Endothelial cell of umbilical vein (primary cell): ENCODE data around the gene CHMP1B. TPM values are rescaled to one million over a fixed set of nuclear protein-coding genes. Genes with fewer than 3 reads are reported as not detected.

ENCODE experiments used
- BruUV-seq: library from RNA; stranded (reverse); fragments of 400-500 nt; replicated peaks from 2 replicates; lab custom pipeline; 2021; lab: Mats Ljungman, UMichigan
- CTCF ChIA-PET: fragments of 300-600, 350-600 bp; sonication (Branson Sonifier 250); formaldehyde crosslinking; loops from one replicate; lab custom pipeline; 2021; ENCODE audit warnings: antibody characterized with exemption, inconsistent platforms; lab: Charles Lee
- POLR2A ChIA-PET: fragments of 300-600, 350-600 bp; sonication (Branson Sonifier 250); formaldehyde crosslinking; loops from one replicate; lab custom pipeline; 2021; ENCODE audit warnings: antibody characterized with exemption, inconsistent platforms; lab: Charles Lee
- DNase-seq: peaks from one replicate; pipeline ENCODE4 v3.0.0-alpha.2; 2011; ENCODE audit warnings: low read depth, low spot score
- FAIRE-seq: peaks from 2 replicates; lab custom pipeline; 2011; peaks lifted over from hg19 to GRCh38; lab: Jason Lieb, UNC
- H2AFZ ChIP-seq: 2 replicates; pipeline ENCODE4 v1.6.0; 2012; ENCODE audit warnings: low read depth, low read length, control low read depth, inconsistent platforms
- H3K27ac ChIP-seq: 2 replicates; pipeline ENCODE4 v1.5.1; 2011; ENCODE audit warnings: low read depth, mild to moderate bottlenecking, control low read depth, low read length, moderate library complexity; ENCODE audit not compliant: insufficient read depth
- H3K27me3 ChIP-seq, 2 experiments: 2 replicates each; pipeline versions ENCODE4 v1.6.0 to v1.6.1; 2011; ENCODE audit warnings: low read length in 2 of 2, mixed read lengths in 1 of 2; ENCODE audit not compliant: control insufficient read depth in 2 of 2, insufficient read depth in 2 of 2
- H3K36me3 ChIP-seq, 2 experiments: 2 replicates in 1 of 2; 3 replicates in 1 of 2; pipeline ENCODE4 v1.5.1; 2011; ENCODE audit warnings: low read length in 2 of 2, mild to moderate bottlenecking in 1 of 2, moderate library complexity in 1 of 2; ENCODE audit not compliant: control insufficient read depth in 2 of 2, insufficient read depth in 2 of 2; ENCODE audit errors: extremely low read depth in 1 of 2
- H3K4me1 ChIP-seq: 3 replicates; pipeline ENCODE4 v1.5.1; 2011; ENCODE audit warnings: mild to moderate bottlenecking, low read length; ENCODE audit not compliant: control insufficient read depth, insufficient read depth; ENCODE audit errors: extremely low read depth
- H3K4me2 ChIP-seq: 2 replicates; pipeline ENCODE4 v1.6.1; 2011; ENCODE audit warnings: low read length, control low read depth, mixed read lengths; ENCODE audit not compliant: insufficient read depth
- H3K4me3 ChIP-seq, 3 experiments: fragments of 200-600 bp in 1 of 3; sonication (generic), shearing (Covaris generic) in 1 of 3; replicated peaks in 1 of 3; 2 replicates each; pipeline ENCODE4 v1.5.1; 2011 to 2016; ENCODE audit warnings: control low read depth in 3 of 3, low read length in 3 of 3, mild to moderate bottlenecking in 2 of 3, inconsistent platforms in 1 of 3, low read depth in 1 of 3, moderate library complexity in 1 of 3; ENCODE audit not compliant: insufficient read depth in 1 of 3
- H3K79me2 ChIP-seq: 2 replicates; pipeline ENCODE4 v1.6.0; 2012; ENCODE audit warnings: low read length, inconsistent platforms; ENCODE audit not compliant: control insufficient read depth, insufficient read depth
- H3K9ac ChIP-seq: replicated peaks from 2 replicates; pipeline ENCODE3; 2011; ENCODE audit warnings: low read length, control low read depth; ENCODE audit not compliant: insufficient read depth; ENCODE audit errors: extremely low read depth
- H3K9me1 ChIP-seq: replicated peaks from 3 replicates; pipeline ENCODE4 v1.6.0; 2011; ENCODE audit warnings: mild to moderate bottlenecking, low read length; ENCODE audit not compliant: control insufficient read depth, insufficient read depth; ENCODE audit errors: extremely low read depth
- H3K9me3 ChIP-seq: replicated peaks from 2 replicates; pipeline ENCODE4 v1.5.1; 2012; ENCODE audit warnings: low read length, inconsistent platforms; ENCODE audit not compliant: control insufficient read depth, insufficient read depth
- H4K20me1 ChIP-seq: replicated peaks from 2 replicates; pipeline ENCODE3; 2011; ENCODE audit warnings: mild to moderate bottlenecking, low read length; ENCODE audit not compliant: control insufficient read depth, insufficient read depth; ENCODE audit errors: extremely low read depth
- EZH2 ChIP-seq: IDR thresholded peaks from 2 replicates; pipeline ENCODE4 v1.6.1; 2012; ENCODE audit warnings: borderline replicate concordance, low read depth, mild to moderate bottlenecking, moderate library complexity, low read length, inconsistent platforms; ENCODE audit not compliant: severe bottlenecking
- FOS ChIP-seq: IDR thresholded peaks from 2 replicates; pipeline ENCODE4 v1.6.1; 2011; ENCODE audit warnings: mild to moderate bottlenecking, low read length, moderate library complexity, borderline replicate concordance; ENCODE audit not compliant: insufficient read depth
- GATA2 ChIP-seq: IDR thresholded peaks from 2 replicates; pipeline ENCODE4 v1.7.0; 2011; ENCODE audit warnings: low read depth, mild to moderate bottlenecking, moderate library complexity, mixed read lengths, low read length; ENCODE audit not compliant: insufficient read length, insufficient read depth
- JUN ChIP-seq: IDR thresholded peaks from 2 replicates; pipeline ENCODE4 v1.6.1; 2011; ENCODE audit warnings: borderline replicate concordance, low read depth; ENCODE audit not compliant: insufficient read length, insufficient read depth
- MYC ChIP-seq: IDR thresholded peaks from one replicate; pipeline ENCODE4 v1.6.1; 2011; ENCODE audit warnings: mild to moderate bottlenecking, low read depth, low read length
- POLR2A ChIP-seq: IDR thresholded peaks from 2 replicates; pipeline ENCODE4 v1.6.1; 2012; ENCODE audit warnings: low read depth, mild to moderate bottlenecking, control low read depth, low read length
- POLR2AphosphoS5 ChIP-seq: IDR thresholded peaks from 2 replicates; pipeline ENCODE4 v1.6.1; 2012; ENCODE audit warnings: low read depth, mild to moderate bottlenecking, control low read depth, low read length, moderate library complexity; ENCODE audit not compliant: insufficient read depth
- dilution Hi-C: fragments of 300-500 bp; cut with MboI; formaldehyde crosslinking; loops from one replicate; pipeline ENCODE4 v1.15.0; 2019; ENCODE audit warnings: low sequenced_read_pairs; ENCODE audit not compliant: extremely low pct_ligation_motif_present
- intact Hi-C: fragments of 100-400 bp; cut with micrococcal nuclease; formaldehyde crosslinking; loops from one replicate; pipeline ENCODE4 v1.10.0; 2022
- polyA plus RNA-seq, 4 experiments: library from polyadenylated mRNA; depleted of rRNA in 3 of 4; stranded (reverse) in 3 of 4; unstranded in 1 of 4; fragments of >200 nt; gene quantifications; 2 replicates each; pipeline versions ENCODE4 v1.2.1 to v1.2.3, GENCODE V29; 2011 to 2012; ENCODE audit warnings: missing spikeins in 1 of 4
- total RNA-seq: library from RNA; stranded (reverse); gene quantifications from 2 replicates; pipeline ENCODE4 v1.2.3, GENCODE V29; 2021
- TF ChIP-seq, protein P1 (sequence below), 2 donors: IDR thresholded peaks; 1 replicate in 1 of 2; 2 replicates in 1 of 2; pipeline ENCODE4 v1.5.1; 2011; ENCODE audit warnings: low read length in 2 of 2, mild to moderate bottlenecking in 2 of 2, moderate library complexity in 2 of 2, control low read depth in 1 of 2, inconsistent platforms in 1 of 2, low read depth in 1 of 2; ENCODE audit not compliant: insufficient read depth in 1 of 2; ENCODE audit errors: extremely low read depth in 1 of 2
- TF ChIP-seq, protein P2 (sequence below): IDR thresholded peaks from 2 replicates; pipeline ENCODE4 v1.6.1; 2011; ENCODE audit not compliant: insufficient read depth, insufficient read length

CHMP1B gene
- total and polyA plus RNA-seq, 2 donors (not counting 3 experiments of a cell fraction or from before 2014, with no cell fraction given), result 24.0 to 27.0 TPM

DNA sequence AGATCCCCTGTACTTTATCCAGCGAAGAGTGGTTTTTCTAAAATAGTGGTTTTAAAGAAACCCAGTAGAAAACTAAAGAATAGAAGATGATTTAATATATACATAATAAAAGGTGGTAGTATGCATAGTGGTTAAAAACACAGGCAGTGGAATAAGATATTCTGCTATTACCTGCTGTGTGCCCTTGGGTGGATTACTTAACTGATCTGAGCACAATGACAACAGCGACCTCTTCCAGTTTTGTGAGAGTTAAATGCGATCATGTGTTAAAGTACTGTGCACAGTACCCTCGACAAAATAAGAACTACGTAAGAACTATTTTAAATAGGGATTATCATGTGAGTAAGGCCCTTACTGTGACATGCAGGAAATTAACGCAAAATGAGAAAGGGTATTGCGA, 30.0 kb upstream of the CHMP1B start:
- CTCF ChIA-PET, result no interaction called here
- H3K79me2 ChIP-seq, result no peaks in the 10 kb centered on the region
- no peaks in the 10 kb centered on the region for H3K36me3 ChIP-seq
- no peak overlapping the region for H3K9ac ChIP-seq
- no peak overlapping the region for H3K27ac ChIP-seq
- no peak overlapping the region for H3K4me2 ChIP-seq
- no peaks in the 10 kb centered on the region for H3K27me3 ChIP-seq
- H3K9me1 ChIP-seq, result no peaks in the 10 kb centered on the region
- FAIRE-seq (no peak), DNase-seq (no peak)
- no peak overlapping the region for H2AFZ ChIP-seq
- no peaks in the 10 kb centered on the region for H3K4me1 ChIP-seq
- intact Hi-C loops (no loop called here), dilution Hi-C loops (no loop called here)
- TF ChIP-seq, protein P1, sequence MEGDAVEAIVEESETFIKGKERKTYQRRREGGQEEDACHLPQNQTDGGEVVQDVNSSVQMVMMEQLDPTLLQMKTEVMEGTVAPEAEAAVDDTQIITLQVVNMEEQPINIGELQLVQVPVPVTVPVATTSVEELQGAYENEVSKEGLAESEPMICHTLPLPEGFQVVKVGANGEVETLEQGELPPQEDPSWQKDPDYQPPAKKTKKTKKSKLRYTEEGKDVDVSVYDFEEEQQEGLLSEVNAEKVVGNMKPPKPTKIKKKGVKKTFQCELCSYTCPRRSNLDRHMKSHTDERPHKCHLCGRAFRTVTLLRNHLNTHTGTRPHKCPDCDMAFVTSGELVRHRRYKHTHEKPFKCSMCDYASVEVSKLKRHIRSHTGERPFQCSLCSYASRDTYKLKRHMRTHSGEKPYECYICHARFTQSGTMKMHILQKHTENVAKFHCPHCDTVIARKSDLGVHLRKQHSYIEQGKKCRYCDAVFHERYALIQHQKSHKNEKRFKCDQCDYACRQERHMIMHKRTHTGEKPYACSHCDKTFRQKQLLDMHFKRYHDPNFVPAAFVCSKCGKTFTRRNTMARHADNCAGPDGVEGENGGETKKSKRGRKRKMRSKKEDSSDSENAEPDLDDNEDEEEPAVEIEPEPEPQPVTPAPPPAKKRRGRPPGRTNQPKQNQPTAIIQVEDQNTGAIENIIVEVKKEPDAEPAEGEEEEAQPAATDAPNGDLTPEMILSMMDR (IDR thresholded peaks at IDR 0.05; ENCODE audit: extremely low read depth in 1 of 2, insufficient read depth in 1 of 2, low read depth in 1 of 2, low read length in 2 of 2), result no peak
- TF ChIP-seq POLR2AphosphoS5, result no peak
- no peak for TF ChIP-seq FOS
- TF ChIP-seq GATA2, result no peak
- TF ChIP-seq MYC, result no peak
- TF ChIP-seq, protein P2, sequence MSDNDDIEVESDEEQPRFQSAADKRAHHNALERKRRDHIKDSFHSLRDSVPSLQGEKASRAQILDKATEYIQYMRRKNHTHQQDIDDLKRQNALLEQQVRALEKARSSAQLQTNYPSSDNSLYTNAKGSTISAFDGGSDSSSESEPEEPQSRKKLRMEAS, result no peak
- no peak for TF ChIP-seq EZH2
- TF ChIP-seq JUN, result no peak
- no peak for TF ChIP-seq POLR2A
- H3K9me3 ChIP-seq, result no peaks in the 10 kb centered on the region
- POLR2A ChIA-PET, result no interaction called here
- no peaks in the 10 kb centered on the region for H4K20me1 ChIP-seq
- no peak overlapping the region for H3K4me3 ChIP-seq
- no TSS peak for BruUV-seq
